GM23338 (cell line): ENCODE results near the gene PPP2R2B. TPM values are rescaled to one million over a fixed set of nuclear protein-coding genes. Genes with fewer than 3 reads are reported as not detected.

Source experiments
- ATAC-seq: fragments of 200-7000 bp; cut with Tn5 transposase; 3 replicates; pipeline ENCODE4 v1.9.1; 2020
- DNase-seq: peaks from one replicate; pipeline ENCODE4 v3.0.0-alpha.2; 2015; ENCODE audit warnings: low spot score
- H2AFZ ChIP-seq: fragments of 200-600 bp; sonication (generic); 2 replicates; pipeline ENCODE4 v1.8.0; 2016; ENCODE audit warnings: antibody characterized with exemption, mild to moderate bottlenecking, moderate library complexity
- H3F3A ChIP-seq: fragments of 200-600 bp; sonication (generic); replicated peaks from 2 replicates; pipeline ENCODE4 v1.8.0; 2017; ENCODE audit warnings: antibody characterized with exemption, mixed run types, low read depth
- H3K27ac ChIP-seq: fragments of 200-600 bp; sonication (generic); 2 replicates; pipeline ENCODE4 v1.6.1; 2016; ENCODE audit warnings: low read depth
- H3K27me3 ChIP-seq: fragments of 200-600 bp; sonication (generic); 2 replicates; pipeline ENCODE4 v1.8.0; 2016; ENCODE audit warnings: mild to moderate bottlenecking, mixed run types, moderate library complexity; ENCODE audit not compliant: insufficient read depth
- H3K36me3 ChIP-seq: fragments of 200-600 bp; sonication (generic); 2 replicates; pipeline ENCODE4 v1.8.0; 2016; ENCODE audit warnings: mild to moderate bottlenecking; ENCODE audit not compliant: insufficient read depth
- H3K4me1 ChIP-seq: fragments of 200-600 bp; sonication (generic); 2 replicates; pipeline ENCODE4 v1.8.0; 2016; ENCODE audit warnings: mild to moderate bottlenecking, moderate library complexity; ENCODE audit not compliant: insufficient read depth
- H3K4me2 ChIP-seq: fragments of 200-600 bp; sonication (generic); 2 replicates; pipeline ENCODE4 v1.7.1; 2017; ENCODE audit warnings: mixed run types
- H3K4me3 ChIP-seq: fragments of 200-600 bp; sonication (generic); 2 replicates; pipeline ENCODE4 v1.6.1; 2016; ENCODE audit warnings: mixed run types
- H3K79me2 ChIP-seq: fragments of 200-600 bp; sonication (generic); replicated peaks from 2 replicates; pipeline ENCODE4 v1.8.0; 2017; ENCODE audit warnings: mild to moderate bottlenecking; ENCODE audit not compliant: insufficient read depth
- H3K9me2 ChIP-seq: fragments of 200-600 bp; sonication (generic); 2 replicates; pipeline ENCODE4 v1.8.0; 2017; ENCODE audit not compliant: insufficient read depth
- H4K20me1 ChIP-seq: fragments of 200-600 bp; sonication (generic); replicated peaks from 2 replicates; pipeline ENCODE4 v1.8.0; 2017; ENCODE audit warnings: mild to moderate bottlenecking; ENCODE audit not compliant: insufficient read depth
- H3K27ac Mint-ChIP-seq: 2 replicates; pipeline ENCODE4 v1.8.0; 2020; ENCODE audit warnings: inconsistent platforms, mild to moderate bottlenecking, moderate library complexity, mixed read lengths
- H3K27me3 Mint-ChIP-seq: 3 replicates; pipeline ENCODE4 v1.8.0; 2022; ENCODE audit warnings: low read depth, mild to moderate bottlenecking, moderate library complexity, mixed read lengths, inconsistent platforms; ENCODE audit not compliant: insufficient read depth, poor library complexity
- H3K36me3 Mint-ChIP-seq: 3 replicates; pipeline ENCODE4 v1.8.0; 2021; ENCODE audit warnings: low read depth, mild to moderate bottlenecking, inconsistent platforms, moderate library complexity, mixed read lengths
- H3K4me1 Mint-ChIP-seq: 3 replicates; pipeline ENCODE4 v1.8.0; 2020; ENCODE audit warnings: mild to moderate bottlenecking, inconsistent platforms, mixed read lengths
- H3K4me3 Mint-ChIP-seq: 3 replicates; pipeline ENCODE4 v1.8.0; 2021; ENCODE audit warnings: moderate library complexity, mild to moderate bottlenecking, inconsistent platforms, mixed read lengths
- H3K9me3 Mint-ChIP-seq: 3 replicates; pipeline ENCODE4 v1.8.0; 2020; ENCODE audit warnings: moderate library complexity, mild to moderate bottlenecking, inconsistent platforms, mixed read lengths
- CREB1 ChIP-seq: fragments of 250-450 bp; sonication (Bioruptor Pico); IDR thresholded peaks from 2 replicates; pipeline ENCODE4 v1.5.0; 2020; ENCODE audit warnings: low read depth, mild to moderate bottlenecking, moderate library complexity
- CTCF ChIP-seq, 2 experiments: fragments of 200-600 bp in 1 of 2; sonication (generic) in 1 of 2; conservative IDR thresholded peaks; 2 replicates each; pipeline versions ENCODE4 v1.5.1 to v1.6.1; 2016 to 2017; ENCODE audit warnings: antibody characterized with exemption in 2 of 2, low read depth in 2 of 2, mild to moderate bottlenecking in 2 of 2, moderate library complexity in 1 of 2
- ETS1 ChIP-seq: IDR thresholded peaks from 2 replicates; pipeline ENCODE4 v1.6.1; 2016; ENCODE audit warnings: antibody characterized with exemption
- EZH2 ChIP-seq: fragments of 200-600 bp; sonication (generic); IDR thresholded peaks from one replicate; pipeline ENCODE4 v1.8.0; 2017; ENCODE audit warnings: antibody characterized with exemption, mild to moderate bottlenecking, low read depth; ENCODE audit not compliant: unreplicated experiment
- EZH2phosphoT487 ChIP-seq: fragments of 200-600 bp; sonication (generic); IDR thresholded peaks from one replicate; pipeline ENCODE4 v1.8.1; 2018; ENCODE audit warnings: antibody characterized with exemption; ENCODE audit not compliant: unreplicated experiment
- JUNB ChIP-seq: IDR thresholded peaks from one replicate; pipeline ENCODE4 v1.6.1; 2016; ENCODE audit warnings: antibody characterized with exemption; ENCODE audit not compliant: unreplicated experiment
- NANOG ChIP-seq: IDR thresholded peaks from 2 replicates; pipeline ENCODE4 v1.6.1; 2016; ENCODE audit warnings: antibody characterized with exemption, borderline replicate concordance
- POLR2AphosphoS5 ChIP-seq: IDR thresholded peaks from 2 replicates; pipeline ENCODE4 v1.6.1; 2016; ENCODE audit warnings: antibody characterized with exemption, low read depth
- STAT1 ChIP-seq: IDR thresholded peaks from one replicate; pipeline ENCODE4 v1.6.1; 2016; ENCODE audit warnings: antibody characterized with exemption; ENCODE audit not compliant: unreplicated experiment
- ZNF114 ChIP-seq: fragments of 250-450 bp; sonication (Bioruptor Pico); IDR thresholded peaks from 2 replicates; pipeline ENCODE4 v1.5.0; 2020; ENCODE audit warnings: mild to moderate bottlenecking, moderate library complexity
- ZNF331 ChIP-seq: fragments of 250-450 bp; sonication (Bioruptor Pico); IDR thresholded peaks from 2 replicates; pipeline ENCODE4 v1.5.0; 2020; ENCODE audit warnings: low read depth, mild to moderate bottlenecking, moderate library complexity
- ZNF462 ChIP-seq: fragments of 250-450 bp; sonication (Bioruptor Pico); IDR thresholded peaks from 2 replicates; pipeline ENCODE4 v1.5.0; 2020; ENCODE audit warnings: mild to moderate bottlenecking, moderate library complexity
- polyA plus RNA-seq: library from polyadenylated mRNA; unstranded; fragments of >200 nt; fragmentation: Nextera tagmentation; extraction: Ambion mirVana; gene quantifications from 2 replicates; pipeline ENCODE4 v1.2.1, GENCODE V29; 2016
- total RNA-seq: library from RNA; depleted of rRNA; stranded (reverse); fragments of >200 nt; shearing (Covaris generic); gene quantifications from 2 replicates; pipeline ENCODE4 v1.2.3, GENCODE V29; 2014

PPP2R2B gene
- total and polyA plus RNA-seq, 2 experiments from 2014 or later: 21.3 to 33.9 TPM

GRCh38 chr5:146548781-146549449, 329.6 kb downstream of the PPP2R2B start (continued):
- TF ChIP-seq CTCF (conservative IDR thresholded peaks at IDR 0.05; ENCODE audit: low read depth in 2 of 2): no peak
- TF ChIP-seq ETS1: no peak
- TF ChIP-seq JUNB: no peak
- TF ChIP-seq POLR2AphosphoS5: no peak
- no peak for TF ChIP-seq EZH2
- no peak for TF ChIP-seq STAT1
- TF ChIP-seq CREB1: no peak
- no peak for TF ChIP-seq NANOG
- no peak for TF ChIP-seq EZH2phosphoT487

GRCh38 chr5:146544232-146544631, 334.3 kb downstream of the PPP2R2B start:
- Histone ChIP-seq H3K79me2 (no peaks in the 10 kb centered on the region), H3K27me3 (no peaks in the 10 kb centered on the region), H4K20me1 (no peaks in the 10 kb centered on the region), H3K9me2 (no peaks in the 10 kb centered on the region), H3K4me2 (no peak overlapping the region), H3K36me3 (no peaks in the 10 kb centered on the region), H3F3A (no peaks in the 10 kb centered on the region), H3K4me3 (no peak overlapping the region), H3K4me1 (no peaks in the 10 kb centered on the region), H3K27ac (no peak overlapping the region), H2AFZ (peak overlapping the region; percentile 45)
- H3K36me3 Mint-ChIP-seq: no peaks in the 10 kb centered on the region
- H3K9me3 Mint-ChIP-seq: no peaks in the 10 kb centered on the region
- DNase-seq (no peak), ATAC-seq (no peak)
- no peak overlapping the region for H3K4me3 Mint-ChIP-seq
- peaks cover 3% of the 10 kb centered on the region; the same call in 1 of the 3 replicates for H3K4me1 Mint-ChIP-seq
- no peaks in the 10 kb centered on the region for H3K27me3 Mint-ChIP-seq
- no peak overlapping the region for H3K27ac Mint-ChIP-seq
- TF ChIP-seq ZNF114 (CRISPR knock-in tag): no peak
- TF ChIP-seq NANOG: no peak
- no peak for TF ChIP-seq STAT1
- TF ChIP-seq ZNF331 (CRISPR knock-in tag): no peak
- TF ChIP-seq POLR2AphosphoS5: no peak
- TF ChIP-seq EZH2: no peak
- no peak for TF ChIP-seq ZNF462 (CRISPR knock-in tag)
- TF ChIP-seq ETS1: no peak
